Measurements from ENCODE around the gene COX6B2. TPM values are rescaled to one million over a fixed set of nuclear protein-coding genes. Genes with fewer than 3 reads are reported as not detected.

COX6B2 gene
- total RNA-seq, 1 experiment from 2014 or later, result 0.92 TPM

- DNase-seq (ENCODE audit: low spot score), result no peak
Measured at GRCh38 chr19:55362174-55362989, 7.9 kb upstream of the COX6B2 start.

- no peak for DNase-seq (ENCODE audit: low spot score)
Measured at GRCh38 chr19:55360902-55361301, 6.4 kb upstream of the COX6B2 start.

GRCh38 chr19:55358943-55359908 lies 4.7 kb upstream of the COX6B2 start:
- DNase-seq (ENCODE audit: low spot score), result no peak

GRCh38 chr19:55358493-55358892 lies 4.0 kb upstream of the COX6B2 start:
- no peak for DNase-seq (ENCODE audit: low spot score)

- no peak for DNase-seq (ENCODE audit: low spot score)
Measured at GRCh38 chr19:55355213-55355821, 798 bp upstream of the COX6B2 start.

- peak; percentile 78 for DNase-seq (ENCODE audit: low spot score)
Measured at GRCh38 chr19:55353803-55354697, 469 bp downstream of the COX6B2 start.

GRCh38 chr19:55353356-55353802 lies 1.1 kb downstream of the COX6B2 start:
- no peak for DNase-seq (ENCODE audit: low spot score)

- no peak for DNase-seq (ENCODE audit: low spot score)
Measured at GRCh38 chr19:55352549-55353145, 1.9 kb downstream of the COX6B2 start.

- DNase-seq (ENCODE audit: low spot score), result no peak
Measured at GRCh38 chr19:55352040-55352439, 2.5 kb downstream of the COX6B2 start.

GRCh38 chr19:55350620-55351315 lies 3.8 kb downstream of the COX6B2 start:
- no peak for DNase-seq (ENCODE audit: low spot score)

- no peak for DNase-seq (ENCODE audit: low spot score)
Measured at GRCh38 chr19:55348317-55349034, 6.0 kb downstream of the COX6B2 start.

GRCh38 chr19:55347442-55348009 lies 7.0 kb downstream of the COX6B2 start:
- no peak for DNase-seq (ENCODE audit: low spot score)

GRCh38 chr19:55346725-55347441 lies 7.6 kb downstream of the COX6B2 start:
- no peak for DNase-seq (ENCODE audit: low spot score)

- DNase-seq (ENCODE audit: low spot score), result no peak
Measured at GRCh38 chr19:55345818-55346724, 8.4 kb downstream of the COX6B2 start.

GRCh38 chr19:55345101-55345817 lies 9.3 kb downstream of the COX6B2 start:
- DNase-seq (ENCODE audit: low spot score), result no peak

- no peak for DNase-seq (ENCODE audit: low spot score)
Measured at GRCh38 chr19:55344444-55344843, 10.1 kb downstream of the COX6B2 start.

Measured in HT-29 (cell line).